Neural cell (in vitro differentiated cells): ENCODE results near the gene ATXN7L1.

Experiments used
- CTCF ChIP-seq: fragments of 450-650 bp; IDR thresholded peaks from 2 replicates; pipeline ENCODE4 v1.5.1; 2014; ENCODE audit warnings: antibody characterized with exemption, mild to moderate bottlenecking, moderate library complexity; ENCODE audit not compliant: poor library complexity, severe bottlenecking
- EP300 ChIP-seq: fragments of 450-650 bp; conservative IDR thresholded peaks from 2 replicates; pipeline ENCODE4 v1.6.1; 2014; ENCODE audit warnings: antibody characterized with exemption, mild to moderate bottlenecking, moderate library complexity; ENCODE audit not compliant: poor library complexity, severe bottlenecking
- EZH2 ChIP-seq: fragments of 200-600, 300-800 bp; shearing (Covaris generic), sonication (generic); IDR thresholded peaks from 2 replicates; pipeline ENCODE4 v1.6.1; 2014; ENCODE audit warnings: antibody characterized with exemption, low read length, borderline replicate concordance, mild to moderate bottlenecking; ENCODE audit not compliant: insufficient read depth, poor library complexity, severe bottlenecking
- POLR2AphosphoS5 ChIP-seq: IDR thresholded peaks from 2 replicates; pipeline ENCODE4 v1.6.1; 2012
- SMC3 ChIP-seq: fragments of 450-650 bp; conservative IDR thresholded peaks from 2 replicates; pipeline ENCODE4 v1.6.1; 2014; ENCODE audit warnings: antibody characterized with exemption, mild to moderate bottlenecking, moderate library complexity; ENCODE audit not compliant: poor library complexity
- TAF1 ChIP-seq: IDR thresholded peaks from 2 replicates; pipeline ENCODE4 v1.6.1; 2012; ENCODE audit warnings: low read depth

DNA sequence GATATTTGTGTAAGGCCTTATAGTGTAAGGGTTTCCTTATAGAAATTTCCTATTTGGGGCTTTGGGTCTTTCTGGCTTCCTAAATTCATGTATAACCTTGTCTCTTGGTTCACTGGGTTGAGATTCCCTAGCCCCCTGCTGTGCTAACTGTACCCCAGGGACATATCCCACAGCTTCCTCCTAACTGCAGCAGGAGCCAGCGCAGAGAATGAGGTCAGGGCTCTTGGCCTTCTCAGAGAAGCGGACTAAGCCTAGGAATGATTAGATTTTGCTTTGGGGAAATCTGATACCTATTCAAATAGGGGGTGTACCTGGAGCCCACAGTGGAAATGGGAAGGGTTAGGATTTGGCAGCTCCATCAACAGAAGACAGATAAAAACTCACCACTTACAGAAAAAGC, 157.0 kb downstream of the ATXN7L1 start:
- TF ChIP-seq CTCF (no peak), EZH2 (no peak), EP300 (no peak), SMC3 (no peak), TAF1 (no peak), POLR2AphosphoS5 (no peak)
